Stimulated activated naive CD8-positive, alpha-beta T cell treated with anti-CD3 and anti-CD28 coated beads, Interleukin-15, Interleukin-2, amounts not matched to agents 100 ng/mL and 50 ng/mL, for 24 hours (primary cell): ENCODE data around the gene BIRC7.
"Not testable (repeated sequence)": the region's sequence is repeated elsewhere in the genome, so short reads cannot be mapped to it uniquely, and the experiment has no call there.

Source experiments
- H3K27ac Mint-ChIP-seq: one replicate; pipeline ENCODE4 v1.8.0; 2021; ENCODE audit warnings: mild to moderate bottlenecking, mixed read lengths
- H3K27me3 Mint-ChIP-seq: one replicate; pipeline ENCODE4 v1.8.0; 2021; ENCODE audit warnings: mixed read lengths
- H3K36me3 Mint-ChIP-seq: one replicate; pipeline ENCODE4 v1.8.0; 2021; ENCODE audit warnings: low read depth, mixed read lengths
- H3K4me1 Mint-ChIP-seq: one replicate; pipeline ENCODE4 v1.8.0; 2021; ENCODE audit warnings: low read depth, mixed read lengths
- H3K4me3 Mint-ChIP-seq: one replicate; pipeline ENCODE4 v1.8.0; 2021; ENCODE audit warnings: mild to moderate bottlenecking, mixed read lengths
- H3K9me3 Mint-ChIP-seq: one replicate; pipeline ENCODE4 v1.8.0; 2021; ENCODE audit warnings: mixed read lengths

BIRC7 gene

DNA sequence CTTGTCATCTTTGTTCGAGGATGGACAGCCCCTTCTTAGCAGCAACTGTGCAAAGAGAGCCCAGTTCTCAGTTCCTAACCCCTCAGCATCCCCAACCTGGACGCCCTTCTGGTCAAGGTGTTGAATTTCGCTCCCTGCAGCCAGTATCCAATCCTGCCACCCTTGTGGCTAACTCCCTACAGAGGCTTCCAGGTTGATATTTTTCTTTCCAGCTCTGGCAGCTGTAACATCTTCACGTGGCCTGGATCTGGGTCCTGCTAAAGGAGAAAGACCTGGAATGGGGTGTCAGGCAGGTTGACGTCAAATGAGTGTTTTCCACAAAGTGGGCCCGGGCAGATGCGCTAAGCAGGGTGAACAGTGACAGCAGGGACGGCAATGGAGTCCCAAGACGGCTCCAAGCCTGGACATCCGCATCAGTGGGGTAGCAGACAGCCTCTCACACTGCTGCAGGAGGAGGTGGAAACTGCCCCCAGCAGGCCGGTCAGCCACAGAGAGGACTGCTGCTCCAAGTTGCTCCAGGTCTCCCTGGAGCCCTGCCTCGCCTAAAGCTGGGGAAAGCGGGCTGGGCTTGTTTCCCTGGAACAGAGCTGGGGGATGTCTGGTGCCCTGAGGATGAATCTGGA is 18.7 kb upstream of the BIRC7 start:
- H3K4me3 Mint-ChIP-seq: peak overlapping the region; percentile 74
- H3K36me3 Mint-ChIP-seq: peaks cover 33% of the 10 kb centered on the region
- H3K4me1 Mint-ChIP-seq: peaks cover 40% of the 10 kb centered on the region
- H3K27ac Mint-ChIP-seq: peak overlapping the region; percentile 85
- no peaks in the 10 kb centered on the region for H3K27me3 Mint-ChIP-seq
- H3K9me3 Mint-ChIP-seq: no peaks in the 10 kb centered on the region

DNA sequence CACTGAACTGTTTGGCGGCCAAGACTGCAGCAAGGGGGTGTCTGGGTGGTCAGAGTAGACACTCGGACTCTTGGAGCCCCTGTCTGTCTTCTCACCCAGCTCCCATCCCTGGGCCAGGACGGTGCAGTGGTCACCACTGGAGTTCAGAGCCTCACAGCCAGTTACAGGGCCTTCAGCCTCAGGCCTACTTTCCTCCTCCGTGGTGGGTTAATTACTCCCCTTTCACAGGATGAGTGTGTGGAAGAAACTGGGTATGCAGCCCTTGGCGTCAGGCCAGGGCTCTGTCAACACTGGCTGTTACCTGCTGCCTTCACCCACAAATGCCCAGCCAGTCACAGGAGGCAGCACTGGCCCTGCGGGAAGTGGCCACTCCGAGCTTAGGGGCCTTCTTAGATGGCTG is 18.0 kb upstream of the BIRC7 start:
- no peak overlapping the region for H3K27ac Mint-ChIP-seq
- no peaks in the 10 kb centered on the region for H3K9me3 Mint-ChIP-seq
- peaks cover 26% of the 10 kb centered on the region for H3K36me3 Mint-ChIP-seq
- H3K4me3 Mint-ChIP-seq: no peak overlapping the region
- no peaks in the 10 kb centered on the region for H3K27me3 Mint-ChIP-seq
- peaks cover 33% of the 10 kb centered on the region for H3K4me1 Mint-ChIP-seq

DNA sequence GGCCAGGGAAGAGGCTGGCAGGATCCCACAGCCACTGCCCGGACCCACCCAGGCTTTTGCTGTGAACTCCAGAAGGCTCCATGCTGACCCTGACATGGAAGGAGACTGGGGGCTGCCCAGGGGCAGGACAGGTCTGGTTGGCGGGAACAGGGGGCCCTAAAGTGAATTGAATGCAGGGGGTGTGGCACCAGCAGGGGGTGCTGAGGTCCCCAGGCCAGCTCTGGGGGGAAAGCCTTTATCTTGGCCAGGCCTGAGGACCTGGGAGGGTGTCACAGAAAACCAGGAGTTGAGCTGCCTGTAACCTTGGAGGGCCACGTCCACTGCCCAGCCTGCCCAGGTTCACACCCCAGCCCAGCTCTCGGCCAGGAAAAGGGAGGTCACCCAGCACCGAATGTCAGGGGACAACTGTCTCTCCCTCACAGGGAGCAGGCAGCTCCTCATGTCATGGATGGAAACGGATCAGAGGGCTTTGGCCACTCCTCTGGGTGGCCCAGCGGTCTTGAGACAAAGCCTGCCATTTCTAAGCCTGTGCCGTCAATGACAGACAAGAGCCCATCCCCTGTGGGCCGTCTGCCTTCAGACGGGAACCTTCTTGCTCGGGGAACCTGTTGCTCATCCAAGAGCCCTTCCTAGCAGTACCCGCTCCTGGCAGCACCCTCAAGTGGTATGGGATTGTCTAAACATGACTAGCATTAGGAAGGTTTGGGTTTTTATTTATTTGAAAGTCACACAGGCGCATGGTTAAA is 16.8 kb upstream of the BIRC7 start:
- Mint-ChIP-seq H3K4me3 (no peak overlapping the region), H3K27ac (no peak overlapping the region), H3K36me3 (peaks cover 15% of the 10 kb centered on the region), H3K4me1 (peaks cover 22% of the 10 kb centered on the region), H3K9me3 (no peaks in the 10 kb centered on the region), H3K27me3 (no peaks in the 10 kb centered on the region)

DNA sequence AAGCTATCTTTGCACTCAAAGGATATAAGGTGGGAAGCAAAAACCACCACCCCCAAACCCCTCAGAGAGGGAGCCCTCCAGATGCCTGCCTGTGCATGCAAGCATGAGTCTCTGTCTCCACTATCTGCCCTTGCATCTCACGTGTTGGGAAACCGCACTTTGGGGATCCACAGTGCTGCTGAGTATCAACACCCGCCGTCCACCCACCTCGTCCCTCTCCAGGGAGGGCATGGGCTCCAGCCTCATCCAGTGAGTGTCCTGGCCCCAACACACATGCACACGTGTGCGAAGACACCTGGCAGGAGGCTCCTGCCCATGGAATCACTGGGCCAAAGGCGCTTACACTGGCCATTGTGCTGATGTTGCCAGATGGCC is 16.3 kb upstream of the BIRC7 start:
- Mint-ChIP-seq H3K9me3 (no peaks in the 10 kb centered on the region), H3K36me3 (peaks cover 10% of the 10 kb centered on the region), H3K4me1 (peaks cover 17% of the 10 kb centered on the region), H3K27ac (no peak overlapping the region), H3K4me3 (no peak overlapping the region), H3K27me3 (no peaks in the 10 kb centered on the region)

DNA sequence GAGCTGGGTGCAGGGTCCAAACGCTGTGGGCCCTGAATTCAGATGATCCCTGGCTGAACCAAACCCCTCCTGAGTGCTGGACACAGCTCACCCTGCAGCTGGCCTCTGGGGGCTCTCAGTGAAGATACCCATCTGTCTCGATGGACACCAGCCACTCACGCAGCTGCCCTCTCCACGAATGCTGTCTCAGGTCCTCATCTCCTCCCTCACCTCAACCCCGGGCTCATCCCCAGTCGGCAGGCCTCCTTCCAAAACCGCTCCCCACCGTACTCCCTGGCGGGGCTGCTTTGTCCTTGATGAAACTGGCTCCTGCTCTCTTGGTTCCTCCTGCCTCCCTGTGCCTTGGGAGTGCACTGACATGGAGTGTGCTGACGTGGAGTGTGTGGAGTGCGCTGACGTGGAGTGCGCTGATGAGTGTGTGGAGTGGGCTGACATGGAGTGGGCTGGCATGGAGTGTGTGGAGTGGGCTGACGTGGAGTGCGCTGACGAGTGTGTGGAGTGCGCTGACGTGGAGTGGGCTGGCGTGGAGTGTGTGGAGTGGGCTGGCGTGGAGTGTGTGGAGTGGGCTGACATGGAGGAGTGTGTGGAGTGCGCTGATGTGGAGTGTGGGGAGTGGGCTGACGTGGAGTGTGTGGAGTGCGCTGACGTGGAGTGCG is 15.7 kb upstream of the BIRC7 start:
- Mint-ChIP-seq H3K4me3 (no peak overlapping the region), H3K4me1 (peaks cover 11% of the 10 kb centered on the region), H3K36me3 (peaks cover 4% of the 10 kb centered on the region), H3K27ac (no peak overlapping the region), H3K9me3 (no peaks in the 10 kb centered on the region), H3K27me3 (no peaks in the 10 kb centered on the region)

DNA sequence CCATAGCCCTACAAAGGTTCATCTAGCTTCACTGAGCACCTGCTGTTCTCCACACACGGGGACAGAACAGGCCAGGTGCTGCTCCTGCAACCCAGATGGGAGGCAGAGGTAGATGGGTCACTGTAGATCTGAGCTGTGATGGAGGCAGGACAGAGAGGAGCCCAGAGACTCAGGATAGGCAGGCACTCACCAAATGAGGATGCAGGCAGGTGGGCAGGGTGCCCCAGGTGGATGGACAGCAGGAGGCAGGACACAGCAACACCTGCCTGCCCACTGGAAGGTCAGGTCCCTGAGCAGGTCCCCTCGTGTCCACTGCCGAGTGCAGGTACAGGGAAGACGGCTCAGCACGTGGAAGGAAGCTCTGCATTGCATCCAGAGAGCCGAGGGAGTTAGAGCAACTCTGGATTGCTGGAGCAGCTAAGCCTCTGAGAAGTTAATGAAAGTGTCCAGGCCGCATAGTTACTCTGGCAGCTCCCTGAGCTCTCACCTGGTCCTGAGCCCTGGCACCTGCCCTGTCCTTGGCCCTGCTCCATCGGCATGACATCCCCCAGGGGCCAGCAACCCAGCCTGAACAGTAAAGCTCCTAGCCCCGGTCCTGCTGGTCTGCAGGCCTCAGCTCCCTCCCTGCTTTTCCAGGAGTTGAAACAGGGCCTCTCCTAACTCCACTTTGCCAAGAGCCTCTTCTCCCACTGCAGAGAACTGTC is 14.9 kb upstream of the BIRC7 start:
- Mint-ChIP-seq H3K36me3 (no peaks in the 10 kb centered on the region), H3K27me3 (no peaks in the 10 kb centered on the region), H3K4me1 (peaks cover 7% of the 10 kb centered on the region), H3K9me3 (no peaks in the 10 kb centered on the region), H3K4me3 (no peak overlapping the region), H3K27ac (no peak overlapping the region)

DNA sequence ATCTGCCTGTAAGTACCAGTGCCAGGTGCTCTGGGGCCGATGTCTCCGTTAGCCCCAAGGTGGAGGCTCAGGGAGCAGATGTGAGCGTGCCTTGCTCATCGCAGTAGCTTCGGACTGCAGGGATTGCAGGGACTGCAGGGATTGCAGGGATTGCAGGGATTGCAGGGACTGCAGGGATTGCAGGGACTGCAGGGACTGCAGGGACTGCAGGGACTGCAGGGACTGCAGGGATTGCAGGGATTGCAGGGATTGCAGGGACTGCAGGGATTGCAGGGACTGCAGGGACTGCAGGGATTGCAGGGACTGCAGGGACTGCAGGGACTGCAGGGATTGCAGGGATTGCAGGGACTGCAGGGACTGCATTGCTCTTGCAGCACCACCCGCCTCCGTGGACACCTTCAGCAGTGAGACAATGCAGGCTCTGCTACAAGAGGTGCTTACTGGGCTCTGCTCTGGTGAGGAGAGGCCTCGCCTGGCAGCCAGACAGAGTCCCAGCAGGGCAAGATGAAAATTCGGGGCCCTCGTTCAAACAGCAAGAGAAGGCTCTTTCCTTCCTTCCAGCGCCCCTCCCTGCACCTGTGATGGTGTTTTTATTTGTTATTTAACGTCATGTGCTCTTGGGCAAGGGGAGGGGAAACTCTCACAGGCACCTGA is 14.2 kb upstream of the BIRC7 start:
- not testable (repeated sequence) for H3K27ac Mint-ChIP-seq, H3K9me3 Mint-ChIP-seq, H3K36me3 Mint-ChIP-seq, H3K4me1 Mint-ChIP-seq, H3K27me3 Mint-ChIP-seq, H3K4me3 Mint-ChIP-seq

DNA sequence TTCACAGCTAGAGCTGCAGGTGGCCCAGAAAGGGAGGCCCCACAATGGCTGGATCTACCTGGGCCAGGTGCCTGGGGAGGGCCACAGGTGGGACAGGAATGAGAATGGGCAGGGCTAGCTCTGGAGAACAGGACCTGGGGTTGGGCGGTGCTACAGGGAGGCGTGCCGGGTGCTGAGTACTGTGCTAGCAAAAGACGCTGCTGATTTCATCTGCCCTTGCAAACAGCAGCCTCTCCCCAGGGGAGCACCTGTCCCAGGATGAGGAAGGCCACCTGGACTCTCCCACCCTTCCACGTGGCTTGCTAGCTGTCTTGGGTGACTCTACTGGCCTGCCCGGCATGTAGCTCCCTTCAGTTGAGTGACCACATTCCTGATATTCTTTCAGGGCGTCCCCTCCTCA is 13.2 kb upstream of the BIRC7 start:
- Mint-ChIP-seq H3K27me3 (no peaks in the 10 kb centered on the region), H3K4me3 (no peak overlapping the region), H3K36me3 (no peaks in the 10 kb centered on the region), H3K4me1 (no peaks in the 10 kb centered on the region), H3K9me3 (no peaks in the 10 kb centered on the region), H3K27ac (no peak overlapping the region)

DNA sequence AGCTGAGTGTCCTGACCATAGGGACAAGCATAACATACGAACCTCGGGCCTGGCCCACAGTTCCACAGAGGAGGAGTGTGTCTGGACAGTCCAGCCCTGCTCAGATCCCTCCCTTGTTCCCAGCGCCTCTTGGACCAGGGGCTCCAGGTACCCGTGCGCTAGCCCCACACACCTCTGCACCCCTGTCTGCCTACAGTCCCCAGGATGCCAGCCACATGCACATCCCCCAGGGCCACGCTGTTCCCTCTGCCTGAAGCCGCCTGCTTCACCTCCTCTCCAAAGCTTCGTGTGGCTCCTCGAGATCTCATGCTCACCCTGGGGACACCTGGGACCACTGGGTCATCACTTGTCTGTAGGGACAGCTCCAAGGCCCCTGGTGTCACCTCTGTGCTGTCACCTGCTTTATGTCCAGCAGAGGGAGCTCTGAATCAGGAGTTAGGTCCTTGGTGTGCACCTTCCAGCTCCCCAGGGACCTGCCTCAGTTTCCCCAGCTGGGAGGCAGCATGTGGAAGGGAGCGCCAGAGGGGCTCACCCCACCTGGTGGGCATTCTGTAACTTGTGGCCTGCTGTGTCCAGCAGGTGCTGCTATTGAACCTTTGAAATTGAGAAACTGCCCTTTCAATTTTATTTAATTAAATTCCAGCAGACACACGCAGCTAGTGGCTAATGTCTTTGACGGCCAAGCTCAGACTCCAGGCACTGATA is 12.4 kb upstream of the BIRC7 start:
- Mint-ChIP-seq H3K9me3 (no peaks in the 10 kb centered on the region), H3K27me3 (no peaks in the 10 kb centered on the region), H3K36me3 (no peaks in the 10 kb centered on the region), H3K4me1 (no peaks in the 10 kb centered on the region), H3K4me3 (no peak overlapping the region), H3K27ac (no peak overlapping the region)

DNA sequence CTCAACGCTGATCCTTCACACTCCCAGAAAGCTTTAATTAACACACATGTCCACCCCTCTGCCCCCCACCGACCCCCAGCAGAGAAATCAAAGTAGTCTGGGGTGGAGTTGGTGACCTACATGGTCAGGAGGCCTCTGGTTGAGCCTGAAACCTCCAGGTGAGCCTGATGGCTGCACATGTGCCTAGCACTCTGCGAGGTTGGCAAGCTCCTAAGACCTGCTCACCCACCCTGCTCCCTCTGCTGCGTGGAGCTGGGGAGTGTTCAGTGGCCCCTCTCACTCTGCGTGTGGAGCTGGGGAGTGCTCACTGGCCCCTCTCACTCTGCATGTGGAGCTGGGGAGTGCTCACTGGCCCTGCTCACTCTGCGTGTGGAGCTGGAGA is 11.9 kb upstream of the BIRC7 start:
- Mint-ChIP-seq H3K4me3 (no peak overlapping the region), H3K36me3 (no peaks in the 10 kb centered on the region), H3K27ac (no peak overlapping the region)

DNA sequence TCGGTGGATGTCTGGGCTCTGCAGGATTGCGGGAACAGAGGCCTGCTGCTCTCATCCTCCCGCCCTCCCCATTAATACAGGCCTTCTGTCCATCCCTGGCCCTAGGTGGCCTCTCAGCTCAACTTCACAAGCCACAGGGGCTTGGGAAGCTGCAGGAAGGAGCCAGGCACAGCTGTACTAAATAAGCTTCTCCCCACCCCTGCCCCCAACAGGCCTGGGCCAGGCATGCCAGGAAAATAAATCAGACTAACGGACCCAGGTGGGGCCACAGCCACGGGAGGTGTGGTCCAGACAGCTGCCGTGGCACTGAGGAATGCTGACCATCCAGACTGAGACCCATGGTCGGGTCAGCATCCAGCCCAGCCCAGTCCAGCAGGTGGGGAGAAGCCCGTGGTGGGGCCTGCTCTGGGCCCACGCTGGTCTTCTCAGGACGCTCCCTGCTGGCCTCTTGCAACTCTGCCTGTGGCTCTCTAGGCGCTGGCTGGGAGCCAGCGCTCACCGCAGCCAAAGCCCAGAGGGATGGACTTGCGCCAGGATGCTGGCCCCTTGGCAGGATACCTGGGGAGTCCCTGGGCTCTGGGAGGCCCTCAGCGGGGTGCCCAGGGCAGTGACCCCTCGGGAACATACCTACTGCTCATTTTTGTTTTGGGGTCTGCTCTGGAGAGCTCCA is 11.2 kb upstream of the BIRC7 start:
- Mint-ChIP-seq H3K36me3 (no peaks in the 10 kb centered on the region), H3K4me3 (no peak overlapping the region), H3K4me1 (no peaks in the 10 kb centered on the region), H3K27ac (no peak overlapping the region), H3K9me3 (no peaks in the 10 kb centered on the region), H3K27me3 (peaks cover 6% of the 10 kb centered on the region)

More for the DNA sequence above, 11.9 kb upstream of the BIRC7 start:
- no peaks in the 10 kb centered on the region for H3K9me3 Mint-ChIP-seq
- H3K27me3 Mint-ChIP-seq: no peaks in the 10 kb centered on the region
- H3K4me1 Mint-ChIP-seq: no peaks in the 10 kb centered on the region

DNA sequence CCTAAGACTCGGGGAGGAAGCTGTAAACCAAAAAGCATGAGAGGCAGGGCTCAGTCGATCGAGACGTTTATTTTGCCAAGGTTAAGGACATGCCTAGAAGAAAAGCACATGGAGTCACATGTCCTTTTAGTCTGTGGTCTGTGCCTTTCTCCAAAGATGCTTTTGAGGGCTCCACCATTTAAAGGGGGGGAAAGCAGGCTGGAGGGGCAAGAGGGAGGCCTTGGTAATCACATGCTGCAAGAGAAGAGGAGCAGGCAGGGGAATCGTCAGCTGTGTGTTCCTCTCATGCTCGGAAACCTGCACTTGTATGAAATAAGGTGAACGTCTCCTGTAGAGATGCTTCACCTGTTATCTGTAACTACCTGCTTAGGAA is 10.6 kb upstream of the BIRC7 start:
- Mint-ChIP-seq H3K36me3 (no peaks in the 10 kb centered on the region), H3K4me1 (no peaks in the 10 kb centered on the region), H3K27ac (no peak overlapping the region)

DNA sequence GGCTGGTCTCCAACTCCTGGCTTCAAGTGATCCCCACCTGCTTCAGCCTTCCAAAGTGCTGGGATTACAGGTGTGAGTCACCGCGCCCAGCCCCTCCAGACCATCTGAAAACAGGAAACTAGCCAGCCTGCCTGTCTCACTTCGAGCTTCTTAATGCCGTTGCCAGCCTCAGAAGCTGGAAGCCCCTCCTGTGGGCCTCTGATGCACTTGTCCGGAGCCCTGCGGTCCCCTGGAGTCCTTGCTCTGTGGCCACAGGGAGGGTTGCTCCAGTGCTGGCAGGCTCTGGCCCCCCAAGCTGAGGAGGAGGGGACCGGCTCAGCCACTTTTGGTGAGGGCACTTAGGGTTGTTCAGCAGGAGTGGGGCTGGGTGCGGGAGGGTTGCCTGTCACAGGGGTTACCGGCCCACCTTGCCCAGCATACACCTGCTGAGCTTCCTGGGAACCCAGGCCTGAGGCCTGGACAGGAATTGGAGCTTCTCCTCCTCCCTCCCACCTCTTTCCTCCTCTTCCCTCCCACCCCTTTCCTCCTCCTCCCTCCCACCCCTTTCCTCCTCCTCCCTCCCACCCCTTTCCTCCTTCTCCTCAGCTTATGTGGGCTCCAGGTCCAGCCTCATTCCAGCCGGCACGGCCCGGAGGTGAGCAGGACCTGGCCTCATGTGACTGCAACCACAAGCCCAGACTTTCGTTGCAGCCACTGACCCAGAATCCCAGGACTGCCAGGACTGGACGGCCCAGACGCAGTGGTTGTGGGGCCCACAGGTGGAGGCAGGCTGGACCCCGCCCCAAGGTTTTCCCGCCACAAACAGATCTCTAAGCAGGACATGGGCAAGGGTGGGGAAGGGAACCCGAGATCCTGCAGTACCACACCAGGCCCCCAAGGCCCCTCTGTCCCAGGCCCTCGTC is 9.4 kb upstream of the BIRC7 start:
- Mint-ChIP-seq H3K27ac (no peak overlapping the region), H3K4me3 (no peak overlapping the region), H3K27me3 (peaks cover 20% of the 10 kb centered on the region), H3K36me3 (no peaks in the 10 kb centered on the region), H3K4me1 (no peaks in the 10 kb centered on the region), H3K9me3 (no peaks in the 10 kb centered on the region)

More for the DNA sequence above, 10.6 kb upstream of the BIRC7 start:
- Mint-ChIP-seq H3K9me3 (no peaks in the 10 kb centered on the region), H3K4me3 (no peak overlapping the region), H3K27me3 (peaks cover 11% of the 10 kb centered on the region)
